Measurements from ENCODE around the gene NDUFAB1. TPM values are rescaled to one million over a fixed set of nuclear protein-coding genes. Genes with fewer than 3 reads are reported as not detected.
A peak's percentile ranks its signal among the peaks of the same experiment; 100 is the strongest.

The NDUFAB1 gene
- total RNA-seq, 5 donors from 2014 or later (not counting 1 experiment from before 2014, with no cell fraction given): 24.2 to 44.3 (median 41.0) TPM

- H3K4me1 Mint-ChIP-seq: peaks cover 0 to 3% (median 0%) of the 10 kb centered on the region in 3 donors
- Histone ChIP-seq H3K4me3 (ENCODE audit: control insufficient read depth in 1 of 2, extremely low read depth in 1 of 2, low read length in 1 of 2) (no peak overlapping the region), H3K27me3 (replicated peaks in 1 of 2; ENCODE audit: control insufficient read depth in 2 of 2, extremely low read depth in 1 of 2, insufficient read depth in 2 of 2, low read length in 1 of 2) (no peaks in the 10 kb centered on the region), H3K27ac (ENCODE audit: low read length) (no peak overlapping the region), H3K36me3 (ENCODE audit: control insufficient read depth in 2 of 2, extremely low read depth in 1 of 2, insufficient read depth in 1 of 2, low read length in 1 of 2) (peaks cover 8 to 56% of the 10 kb centered on the region in 2 donors), H3K9me3 (no peaks in the 10 kb centered on the region), H3K4me1 (ENCODE audit: control insufficient read depth in 1 of 2, extremely low read depth in 1 of 2, insufficient read depth in 2 of 2, low read length in 2 of 2) (no peaks in the 10 kb centered on the region)
- POLR2A ChIA-PET: interaction anchor here in 1 of 2 donors (0.6 kb wide), 1 partner anchor 79 kb away, joined by 3 read pairs; no protein-coding TSS in a partner anchor
- H3K27ac Mint-ChIP-seq: no peak overlapping the region
- no peaks in the 10 kb centered on the region for H3K27me3 Mint-ChIP-seq
- CTCF ChIA-PET: no interaction called here
- DNase-seq: no peak
- WGBS (ENCODE audit: insufficient coverage): 96% methylated on average over 3 of the region's 5 CpGs
- H3K4me3 Mint-ChIP-seq: no peak overlapping the region
- no peaks in the 10 kb centered on the region for H3K9me3 Mint-ChIP-seq
- no peak for ATAC-seq (replicated peaks in 1 of 4)
- H3K36me3 Mint-ChIP-seq: peaks cover 31% of the 10 kb centered on the region
Measured at GRCh38 chr16:23571895-23572294, 24.2 kb downstream of the NDUFAB1 start.

- Mint-ChIP-seq H3K27me3 (no peaks in the 10 kb centered on the region), H3K4me3 (no peak overlapping the region), H3K4me1 (peaks cover 0 to 3% (median 0%) of the 10 kb centered on the region in 3 donors), H3K9me3 (no peaks in the 10 kb centered on the region), H3K27ac (peak overlapping the region in 1 of 2 donors; percentile 48), H3K36me3 (peaks cover 35% of the 10 kb centered on the region)
- no peak overlapping the region for H3K4me3 ChIP-seq (ENCODE audit: control insufficient read depth in 1 of 2, extremely low read depth in 1 of 2, low read length in 1 of 2)
- peaks cover 8 to 62% of the 10 kb centered on the region in 2 donors for H3K36me3 ChIP-seq (ENCODE audit: control insufficient read depth in 2 of 2, extremely low read depth in 1 of 2, insufficient read depth in 1 of 2, low read length in 1 of 2)
- H3K4me1 ChIP-seq (ENCODE audit: control insufficient read depth in 1 of 2, extremely low read depth in 1 of 2, insufficient read depth in 2 of 2, low read length in 2 of 2): no peaks in the 10 kb centered on the region
- no peaks in the 10 kb centered on the region for H3K9me3 ChIP-seq
- 91% methylated on average over 7 of the region's 8 CpGs for WGBS (ENCODE audit: insufficient coverage)
- ChIA-PET CTCF (no interaction called here), POLR2A (interaction anchor here in 1 of 2 donors (0.6 kb wide), 2 partner anchors 71 to 78 kb away, joined by 3 read pairs; no protein-coding TSS in a partner anchor)
- peak in 1 of 35 experiments; percentile 17 for DNase-seq
- ATAC-seq (replicated peaks in 1 of 4): no peak
- no peaks in the 10 kb centered on the region for H3K27me3 ChIP-seq (replicated peaks in 1 of 2; ENCODE audit: control insufficient read depth in 2 of 2, extremely low read depth in 1 of 2, insufficient read depth in 2 of 2, low read length in 1 of 2)
- no peak overlapping the region for H3K27ac ChIP-seq (ENCODE audit: low read length)
Measured at GRCh38 chr16:23570992-23571632, 25.0 kb downstream of the NDUFAB1 start.

- WGBS (ENCODE audit: insufficient coverage): 100% methylated on average over 3 of the region's 3 CpGs
- H3K27ac Mint-ChIP-seq: no peak overlapping the region
Measured at GRCh38 chr16:23567602-23568001, 28.5 kb downstream of the NDUFAB1 start.

GRCh38 chr16:23566724-23567123 is 29.4 kb downstream of the NDUFAB1 start:
- H3K36me3 ChIP-seq (ENCODE audit: control insufficient read depth in 2 of 2, extremely low read depth in 1 of 2, insufficient read depth in 1 of 2, low read length in 1 of 2): peaks cover 12 to 87% of the 10 kb centered on the region in 2 donors
- peaks cover 61% of the 10 kb centered on the region for H3K36me3 Mint-ChIP-seq
- no peak overlapping the region for H3K27ac ChIP-seq (ENCODE audit: low read length)
- no peak overlapping the region for H3K4me3 Mint-ChIP-seq
- 100% methylated on average over 5 of the region's 8 CpGs for WGBS (ENCODE audit: insufficient coverage)
- H3K27me3 ChIP-seq (replicated peaks in 1 of 2; ENCODE audit: control insufficient read depth in 2 of 2, extremely low read depth in 1 of 2, insufficient read depth in 2 of 2, low read length in 1 of 2): no peaks in the 10 kb centered on the region
- no peaks in the 10 kb centered on the region for H3K4me1 ChIP-seq (ENCODE audit: control insufficient read depth in 1 of 2, extremely low read depth in 1 of 2, insufficient read depth in 2 of 2, low read length in 2 of 2)
- ChIA-PET POLR2A (no interaction called here), CTCF (interaction anchor here in 1 of 2 donors (0.6 kb wide), 1 partner anchor 73 kb away, joined by 3 read pairs; no protein-coding TSS in a partner anchor)
- H3K27ac Mint-ChIP-seq: no peak overlapping the region
- no peaks in the 10 kb centered on the region for H3K9me3 Mint-ChIP-seq
- DNase-seq (no peak), ATAC-seq (replicated peaks in 1 of 4) (no peak)
- H3K4me3 ChIP-seq (ENCODE audit: control insufficient read depth in 1 of 2, extremely low read depth in 1 of 2, low read length in 1 of 2): no peak overlapping the region
- H3K9me3 ChIP-seq: no peaks in the 10 kb centered on the region
- H3K4me1 Mint-ChIP-seq: peaks cover 2 to 9% (median 6%) of the 10 kb centered on the region in 3 donors
- no peaks in the 10 kb centered on the region for H3K27me3 Mint-ChIP-seq

More at GRCh38 chr16:23567602-23568001, 28.5 kb downstream of the NDUFAB1 start:
- Histone ChIP-seq H3K4me1 (ENCODE audit: control insufficient read depth in 1 of 2, extremely low read depth in 1 of 2, insufficient read depth in 2 of 2, low read length in 2 of 2) (no peaks in the 10 kb centered on the region), H3K36me3 (ENCODE audit: control insufficient read depth in 2 of 2, extremely low read depth in 1 of 2, insufficient read depth in 1 of 2, low read length in 1 of 2) (peaks cover 11 to 86% of the 10 kb centered on the region in 2 donors), H3K4me3 (ENCODE audit: control insufficient read depth in 1 of 2, extremely low read depth in 1 of 2, low read length in 1 of 2) (no peak overlapping the region), H3K27me3 (replicated peaks in 1 of 2; ENCODE audit: control insufficient read depth in 2 of 2, extremely low read depth in 1 of 2, insufficient read depth in 2 of 2, low read length in 1 of 2) (no peaks in the 10 kb centered on the region), H3K9me3 (no peaks in the 10 kb centered on the region), H3K27ac (ENCODE audit: low read length) (no peak overlapping the region)
- ATAC-seq (replicated peaks in 1 of 4): no peak
- H3K4me1 Mint-ChIP-seq: peaks cover 2 to 9% (median 6%) of the 10 kb centered on the region in 3 donors
- no peak for DNase-seq
- POLR2A ChIA-PET: interaction anchor here in 1 of 2 donors (0.7 kb wide), 1 partner anchor 30 kb away, joined by 7 read pairs; no protein-coding TSS in a partner anchor
- H3K36me3 Mint-ChIP-seq: peaks cover 61% of the 10 kb centered on the region
- no peaks in the 10 kb centered on the region for H3K9me3 Mint-ChIP-seq
- no peak overlapping the region for H3K4me3 Mint-ChIP-seq
- CTCF ChIA-PET: no interaction called here
- no peaks in the 10 kb centered on the region for H3K27me3 Mint-ChIP-seq

- ChIA-PET POLR2A (no interaction called here), CTCF (no interaction called here)
- H3K36me3 Mint-ChIP-seq: peaks cover 53% of the 10 kb centered on the region
- H3K27me3 Mint-ChIP-seq: no peaks in the 10 kb centered on the region
- H3K9me3 ChIP-seq: no peaks in the 10 kb centered on the region
- H3K36me3 ChIP-seq (ENCODE audit: control insufficient read depth in 2 of 2, extremely low read depth in 1 of 2, insufficient read depth in 1 of 2, low read length in 1 of 2): peaks cover 9 to 89% of the 10 kb centered on the region in 2 donors
- no peak overlapping the region for H3K4me3 Mint-ChIP-seq
- no peaks in the 10 kb centered on the region for H3K9me3 Mint-ChIP-seq
- DNase-seq (no peak), ATAC-seq (replicated peaks in 1 of 4) (no peak)
- no peak overlapping the region for H3K4me3 ChIP-seq (ENCODE audit: control insufficient read depth in 1 of 2, extremely low read depth in 1 of 2, low read length in 1 of 2)
- no peak overlapping the region for H3K27ac ChIP-seq (ENCODE audit: low read length)
- peaks cover 9 to 13% (median 13%) of the 10 kb centered on the region in 3 donors for H3K4me1 Mint-ChIP-seq
- H3K4me1 ChIP-seq (ENCODE audit: control insufficient read depth in 1 of 2, extremely low read depth in 1 of 2, insufficient read depth in 2 of 2, low read length in 2 of 2): no peaks in the 10 kb centered on the region
- no peak overlapping the region for H3K27ac Mint-ChIP-seq
- H3K27me3 ChIP-seq (replicated peaks in 1 of 2; ENCODE audit: control insufficient read depth in 2 of 2, extremely low read depth in 1 of 2, insufficient read depth in 2 of 2, low read length in 1 of 2): no peaks in the 10 kb centered on the region
- 97% methylated on average over 8 of the region's 9 CpGs for WGBS (ENCODE audit: insufficient coverage)
Measured at GRCh38 chr16:23564575-23565363, 31.3 kb downstream of the NDUFAB1 start.

GRCh38 chr16:23563186-23563585 is 32.9 kb downstream of the NDUFAB1 start:
- Histone ChIP-seq H3K4me3 (ENCODE audit: control insufficient read depth in 1 of 2, extremely low read depth in 1 of 2, low read length in 1 of 2) (no peak overlapping the region), H3K9me3 (no peaks in the 10 kb centered on the region), H3K4me1 (ENCODE audit: control insufficient read depth in 1 of 2, extremely low read depth in 1 of 2, insufficient read depth in 2 of 2, low read length in 2 of 2) (peaks cover 5 to 9% of the 10 kb centered on the region in 2 experiments), H3K36me3 (ENCODE audit: control insufficient read depth in 2 of 2, extremely low read depth in 1 of 2, insufficient read depth in 1 of 2, low read length in 1 of 2) (peaks cover 9 to 80% of the 10 kb centered on the region in 2 donors), H3K27ac (ENCODE audit: low read length) (no peak overlapping the region), H3K27me3 (replicated peaks in 1 of 2; ENCODE audit: control insufficient read depth in 2 of 2, extremely low read depth in 1 of 2, insufficient read depth in 2 of 2, low read length in 1 of 2) (no peaks in the 10 kb centered on the region)
- Mint-ChIP-seq H3K27ac (no peak overlapping the region), H3K4me3 (no peak overlapping the region), H3K27me3 (no peaks in the 10 kb centered on the region), H3K36me3 (peaks cover 53% of the 10 kb centered on the region), H3K4me1 (peaks cover 25 to 29% (median 28%) of the 10 kb centered on the region in 3 donors), H3K9me3 (no peaks in the 10 kb centered on the region)
- 89% methylated on average over 3 of the region's 6 CpGs for WGBS (ENCODE audit: insufficient coverage)
- ATAC-seq (replicated peaks in 1 of 4): no peak
- DNase-seq: no peak
- ChIA-PET POLR2A (no interaction called here), CTCF (no interaction called here)

All from T-cell (primary cell).